H1 (cell line): ENCODE data around the gene DPEP2NB. TPM values are rescaled to one million over a fixed set of nuclear protein-coding genes. Genes with fewer than 3 reads are reported as not detected.

Experiments used
- CTCF ChIA-PET: fragments of 300-600 bp; sonication (Branson Sonifier 250); formaldehyde crosslinking; loops from one replicate; lab custom pipeline; 2021; ENCODE audit not compliant: partially characterized antibody; lab: Charles Lee
- POLR2A ChIA-PET: fragments of 300-600 bp; sonication (Branson Sonifier 250); formaldehyde crosslinking; loops from one replicate; lab custom pipeline; 2021; ENCODE audit warnings: inconsistent platforms; ENCODE audit not compliant: partially characterized antibody; lab: Charles Lee
- DNase-seq, 2 experiments: peaks; one replicate each; pipeline versions ENCODE4 v3.0.0 to v3.0.0-alpha.2; 2010 to 2022; ENCODE audit warnings: low spot score in 2 of 2, low read depth in 1 of 2, mixed read lengths in 1 of 2
- FAIRE-seq: peaks from 2 replicates; lab custom pipeline; 2011; peaks lifted over from hg19 to GRCh38; lab: Jason Lieb, UNC
- H2AFZ ChIP-seq: 2 replicates; pipeline ENCODE4 v1.8.1; 2012; ENCODE audit warnings: low read length, inconsistent platforms
- H2AK5ac ChIP-seq: 2 replicates; pipeline ENCODE4 v1.6.1; 2013; ENCODE audit warnings: low read depth, low read length
- H2BK120ac ChIP-seq: replicated peaks from 2 replicates; pipeline ENCODE3; 2013; ENCODE audit warnings: low read depth, low read length, inconsistent platforms
- H2BK12ac ChIP-seq: 2 replicates; pipeline ENCODE4 v1.6.1; 2013; ENCODE audit warnings: low read depth, low read length
- H2BK15ac ChIP-seq: 2 replicates; pipeline ENCODE4 v1.6.1; 2013; ENCODE audit warnings: low read length
- H2BK20ac ChIP-seq: 2 replicates; pipeline ENCODE4 v1.6.1; 2013; ENCODE audit warnings: low read length
- H2BK5ac ChIP-seq: 2 replicates; pipeline ENCODE4 v1.6.1; 2013; ENCODE audit warnings: low read depth, low read length
- H3K14ac ChIP-seq: 2 replicates; pipeline ENCODE4 v1.6.1; 2013; ENCODE audit warnings: inconsistent platforms; ENCODE audit not compliant: insufficient read length
- H3K18ac ChIP-seq: 2 replicates; pipeline ENCODE4 v1.6.1; 2013; ENCODE audit warnings: low read length; ENCODE audit errors: extremely low read depth
- H3K23ac ChIP-seq: 2 replicates; pipeline ENCODE4 v1.6.1; 2013; ENCODE audit warnings: inconsistent platforms; ENCODE audit not compliant: insufficient read length
- H3K23me2 ChIP-seq: 2 replicates; pipeline ENCODE4 v1.6.1; 2013; ENCODE audit warnings: low read depth, low read length
- H3K27ac ChIP-seq: 2 replicates; pipeline ENCODE4 v1.6.1; 2011; ENCODE audit warnings: low read depth, low read length, inconsistent platforms
- H3K27me3 ChIP-seq, 4 experiments: replicated peaks in 1 of 4; 1 replicate in 1 of 4; 2 replicates in 3 of 4; pipeline versions ENCODE4 v1.6.1 to v1.8.1; 2011 to 2013; ENCODE audit warnings: low read length in 3 of 4, mild to moderate bottlenecking in 3 of 4, inconsistent platforms in 2 of 4, mixed read lengths in 2 of 4, moderate library complexity in 1 of 4; ENCODE audit not compliant: control insufficient read depth in 3 of 4, insufficient read depth in 3 of 4; ENCODE audit errors: extremely low read depth in 1 of 4
- H3K36me3 ChIP-seq, 4 experiments: 2 replicates each; pipeline versions ENCODE4 v1.6.1 to v1.8.1; 2011 to 2013; ENCODE audit warnings: mild to moderate bottlenecking in 4 of 4, low read length in 3 of 4, moderate library complexity in 2 of 4, control low read depth in 1 of 4, inconsistent platforms in 1 of 4; ENCODE audit not compliant: insufficient read depth in 4 of 4, control insufficient read depth in 2 of 4
- H3K4ac ChIP-seq: replicated peaks from 2 replicates; pipeline ENCODE3; 2013; ENCODE audit warnings: low read length, low read depth, mixed read lengths, inconsistent platforms; ENCODE audit not compliant: insufficient read length
- H3K4me1 ChIP-seq, 4 experiments: replicated peaks in 1 of 4; 1 replicate in 1 of 4; 2 replicates in 3 of 4; pipeline versions ENCODE4 v1.6.1 to v1.8.1; 2011 to 2013; ENCODE audit warnings: low read length in 3 of 4, inconsistent platforms in 2 of 4, mixed read lengths in 1 of 4; ENCODE audit not compliant: insufficient read depth in 4 of 4, control insufficient read depth in 3 of 4
- H3K4me2 ChIP-seq, 2 experiments: 2 replicates each; pipeline versions ENCODE4 v1.6.1 to v1.8.1; 2011 to 2013; ENCODE audit warnings: low read depth in 2 of 2, low read length in 2 of 2, control low read depth in 1 of 2, inconsistent platforms in 1 of 2, mild to moderate bottlenecking in 1 of 2; ENCODE audit not compliant: insufficient read depth in 1 of 2
- H3K4me3 ChIP-seq, 4 experiments: fragments of 200-600, 300-600 bp in 1 of 4; sonication (generic), shearing (Covaris generic), sonication (Bioruptor Twin) in 1 of 4; 2 replicates each; pipeline versions ENCODE4 v1.5.1 to v1.8.1; 2011 to 2016; ENCODE audit warnings: low read length in 4 of 4, low read depth in 3 of 4, control low read depth in 2 of 4, inconsistent platforms in 2 of 4, mild to moderate bottlenecking in 2 of 4, mixed read lengths in 1 of 4, moderate library complexity in 1 of 4; ENCODE audit not compliant: insufficient read depth in 2 of 4; ENCODE audit errors: extremely low read depth in 1 of 4
- H3K56ac ChIP-seq: replicated peaks from 2 replicates; pipeline ENCODE3; 2013; ENCODE audit warnings: low read depth, mild to moderate bottlenecking, mixed read lengths, low read length, inconsistent platforms; ENCODE audit not compliant: insufficient read length
- H3K79me1 ChIP-seq: 2 replicates; pipeline ENCODE4 v1.6.1; 2013; ENCODE audit warnings: low read depth, low read length, control low read depth
- H3K79me2 ChIP-seq, 2 experiments: 2 replicates each; pipeline versions ENCODE4 v1.6.1 to v1.8.1; 2012 to 2013; ENCODE audit warnings: low read length in 2 of 2, mild to moderate bottlenecking in 2 of 2, inconsistent platforms in 1 of 2; ENCODE audit not compliant: insufficient read depth in 2 of 2, control insufficient read depth in 1 of 2
- H3K9ac ChIP-seq, 4 experiments: replicated peaks in 1 of 4; 1 replicate in 1 of 4; 2 replicates in 3 of 4; pipeline versions ENCODE4 v1.6.1 to v1.8.1; 2011 to 2013; ENCODE audit warnings: low read depth in 3 of 4, low read length in 3 of 4, control low read depth in 2 of 4, mild to moderate bottlenecking in 2 of 4, moderate library complexity in 2 of 4, inconsistent platforms in 1 of 4; ENCODE audit errors: extremely low read depth in 1 of 4
- H3K9me3 ChIP-seq, 2 experiments: 2 replicates each; pipeline versions ENCODE4 v1.6.1 to v1.8.1; 2012 to 2013; ENCODE audit warnings: mild to moderate bottlenecking in 2 of 2, moderate library complexity in 2 of 2, control low read depth in 1 of 2, inconsistent platforms in 1 of 2, low read depth in 1 of 2, low read length in 1 of 2, mixed read lengths in 1 of 2; ENCODE audit not compliant: insufficient read depth in 2 of 2
- H4K20me1 ChIP-seq, 2 experiments: replicated peaks in 1 of 2; 2 replicates each; pipeline versions ENCODE3 to v1.8.1; 2011 to 2013; ENCODE audit warnings: inconsistent platforms in 2 of 2, low read length in 2 of 2, mild to moderate bottlenecking in 1 of 2; ENCODE audit not compliant: insufficient read depth in 2 of 2, control insufficient read depth in 1 of 2
- H4K5ac ChIP-seq: 2 replicates; pipeline ENCODE4 v1.6.1; 2013; ENCODE audit warnings: low read length, low read depth, mixed read lengths, inconsistent platforms; ENCODE audit not compliant: insufficient read length
- H4K8ac ChIP-seq: 2 replicates; pipeline ENCODE4 v1.8.0; 2013; ENCODE audit warnings: mild to moderate bottlenecking, moderate library complexity, low read length, inconsistent platforms; ENCODE audit not compliant: insufficient read depth; ENCODE audit errors: extremely low read depth
- H4K91ac ChIP-seq: replicated peaks from 2 replicates; pipeline ENCODE3; 2013; ENCODE audit warnings: low read length, mixed read lengths, inconsistent platforms; ENCODE audit not compliant: insufficient read length
- BRCA1 ChIP-seq: IDR thresholded peaks from 2 replicates; pipeline ENCODE4 v1.6.1; 2012; ENCODE audit warnings: low read depth, low read length, improper control_type of control experiment
- PHF8 ChIP-seq: fragments of 200-600 bp; sonication (generic); conservative IDR thresholded peaks from 2 replicates; pipeline ENCODE4 v1.7.1; 2012; ENCODE audit warnings: low read depth, mild to moderate bottlenecking, inconsistent platforms, low read length, moderate library complexity
- POLR2A ChIP-seq, 2 experiments: IDR thresholded peaks; 1 replicate in 1 of 2; 2 replicates in 1 of 2; pipeline ENCODE4 v1.6.1; 2011; ENCODE audit warnings: low read depth in 2 of 2, low read length in 2 of 2, mild to moderate bottlenecking in 2 of 2; ENCODE audit errors: control extremely low read depth in 1 of 2
- POLR2AphosphoS5 ChIP-seq: IDR thresholded peaks from 2 replicates; pipeline ENCODE4 v1.6.1; 2011; ENCODE audit warnings: low read depth, low read length
- RAD21 ChIP-seq, 2 experiments: IDR thresholded peaks in 1 of 2; conservative IDR thresholded peaks in 1 of 2; 2 replicates each; pipeline ENCODE4 v1.6.1; 2011; ENCODE audit warnings: low read depth in 2 of 2, low read length in 2 of 2, improper control_type of control experiment in 1 of 2, inconsistent platforms in 1 of 2, mild to moderate bottlenecking in 1 of 2, moderate library complexity in 1 of 2
- SP1 ChIP-seq: IDR thresholded peaks from 2 replicates; pipeline ENCODE4 v1.6.1; 2011; ENCODE audit warnings: low read depth, low read length
- SUZ12 ChIP-seq: fragments of 200-600 bp; sonication (generic); IDR thresholded peaks from 2 replicates; pipeline ENCODE4 v1.6.1; 2012; ENCODE audit warnings: mild to moderate bottlenecking, inconsistent platforms, low read length, moderate library complexity, mixed read lengths
- ZNF274 ChIP-seq: IDR thresholded peaks from 2 replicates; pipeline ENCODE4 v1.7.0; 2012; ENCODE audit warnings: low read length, borderline replicate concordance; ENCODE audit errors: extremely low read depth
- WGBS, 2 experiments: shearing (Covaris generic) in 1 of 2; methylation state at CpG; one replicate each; pipeline versions ENCODE4 v1.1.6 to v1.1.7; 2013 to 2015; ENCODE audit warnings: low lambda C conversion rate in 2 of 2, mixed read lengths in 2 of 2, inconsistent platforms in 1 of 2, low coverage in 1 of 2, missing lambda C conversion rate in 1 of 2; ENCODE audit not compliant: insufficient replicate concordance in 2 of 2, insufficient coverage in 1 of 2, insufficient read length in 1 of 2; ENCODE audit errors: extremely low coverage in 1 of 2, missing lambda C conversion rate in 1 of 2; 5-methylcytosine and 5-hydroxymethylcytosine counted together
- polyA plus RNA-seq, 7 experiments: library from polyadenylated mRNA; depleted of rRNA in 3 of 7; stranded (reverse) in 5 of 7; unstranded in 2 of 7; fragments of >200 nt in 5 of 7; fragments of 200-250 nt in 2 of 7; gene quantifications; 1 replicate in 5 of 7; 2 replicates in 1 of 7; 4 replicates in 1 of 7; pipeline versions ENCODE4 v1.2.1 to v1.2.3, GENCODE V29; 2011 to 2013; ENCODE audit warnings: missing spikeins in 2 of 7, mixed read lengths in 2 of 7
- total RNA-seq: library from RNA; stranded (reverse); fragmentation: NEBNext Ultra II Directional; extraction: Animal tissue kit (Norgen Biotek cat#: 25700); gene quantifications from 2 replicates; pipeline ENCODE4 v1.2.1, GENCODE V29; 2021

The DPEP2NB gene
- total and polyA plus RNA-seq, 2 of the 8 experiments (the other 6 are each of a cell fraction or from before 2014, with no cell fraction given), result not detected

DNA sequence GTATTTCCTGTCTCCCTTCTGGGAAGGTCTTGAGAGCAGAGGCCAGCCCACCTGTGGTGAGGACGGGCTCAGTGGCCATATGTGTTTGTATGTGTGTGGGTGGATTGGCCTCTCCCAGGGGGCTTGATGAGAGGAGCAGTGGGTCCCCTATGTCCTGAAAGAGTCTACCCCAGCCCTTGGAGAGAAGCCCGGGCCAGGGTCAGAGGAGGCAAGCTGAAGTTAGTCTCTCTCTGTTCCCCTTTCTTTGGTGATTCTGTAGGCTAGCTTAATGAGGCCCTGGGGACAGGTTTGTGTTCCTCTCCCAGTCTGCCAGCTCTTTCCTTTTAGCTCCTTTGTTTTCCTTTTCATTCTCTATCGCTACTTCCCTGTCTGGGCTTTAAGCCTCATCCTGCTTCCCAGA, 45.7 kb upstream of the DPEP2NB start:
- no peaks in the 10 kb centered on the region for H3K9me3 ChIP-seq
- no peak overlapping the region for H3K27ac ChIP-seq
- no peak overlapping the region for H2BK20ac ChIP-seq
- no peak overlapping the region for H2BK5ac ChIP-seq
- no peak overlapping the region for H4K5ac ChIP-seq
- no peak overlapping the region for H3K14ac ChIP-seq
- CTCF ChIA-PET, result interaction anchor here (0.7 to 1.6 kb wide), 12 partner anchors 16 to 173 kb away, joined by 3 to 7 read pairs (median 5); no protein-coding TSS in a partner anchor
- H3K36me3 ChIP-seq, result peaks cover 0 to 17% (median 8%) of the 10 kb centered on the region in 4 experiments; a peak in 6 of 8 replicates
- H3K9ac ChIP-seq, result no peak overlapping the region
- no peak overlapping the region for H3K4me3 ChIP-seq
- H3K23ac ChIP-seq, result no peak overlapping the region
- no peak overlapping the region for H2BK120ac ChIP-seq
- H3K27me3 ChIP-seq, result no peaks in the 10 kb centered on the region; a peak in 1 of 7 replicates
- no peak overlapping the region for H3K56ac ChIP-seq
- H3K79me2 ChIP-seq, result no peaks in the 10 kb centered on the region
- H3K4ac ChIP-seq, result no peak overlapping the region
- TF ChIP-seq POLR2A (IDR thresholded peaks at IDR 0.05; ENCODE audit: control extremely low read depth in 1 of 2, low read depth in 2 of 2, low read length in 2 of 2) (no peak), BRCA1 (no peak), ZNF274 (no peak), PHF8 (no peak), POLR2AphosphoS5 (no peak), SP1 (no peak), SUZ12 (no peak), RAD21 (IDR thresholded peaks at IDR 0.05 in 1 of 2, conservative IDR thresholded peaks at IDR 0.05 in 1 of 2; ENCODE audit: low read depth in 2 of 2, low read length in 2 of 2) (no peak)
- POLR2A ChIA-PET, result interaction anchor here (0.7 to 1.7 kb wide), 4 partner anchors 12 to 474 kb away, joined by 3 to 5 read pairs (median 3); partner anchors contain the start of gene NFATC3
- H3K4me2 ChIP-seq, result no peak overlapping the region
- FAIRE-seq (no peak), DNase-seq (no peak)
- H2BK12ac ChIP-seq, result no peak overlapping the region
- H4K91ac ChIP-seq, result no peak overlapping the region
- 84% methylated on average over 3 of the region's 3 CpGs; no CpG with 5 or more reads in 1 of the 2 experiments for WGBS, 2 experiments
- H3K4me1 ChIP-seq, result no peaks in the 10 kb centered on the region
- H4K20me1 ChIP-seq, result peaks cover 0 to 2% of the 10 kb centered on the region in 2 experiments
- H3K23me2 ChIP-seq, result no peaks in the 10 kb centered on the region
- H3K18ac ChIP-seq, result no peak overlapping the region
- H2BK15ac ChIP-seq, result no peak overlapping the region
- no peak overlapping the region for H2AK5ac ChIP-seq
- H3K79me1 ChIP-seq, result no peaks in the 10 kb centered on the region
- H4K8ac ChIP-seq, result no peak overlapping the region
- no peak overlapping the region for H2AFZ ChIP-seq
